Measurements from ENCODE around the gene RNF40. TPM values are rescaled to one million over a fixed set of nuclear protein-coding genes. Genes with fewer than 3 reads are reported as not detected.

The RNF40 gene
- total RNA-seq, 1 donor from 2014 or later = 100 TPM

- peak overlapping the region; percentile 95 for H3K27ac Mint-ChIP-seq
Measured at GRCh38 chr16:30775131-30775391, 12.9 kb downstream of the RNF40 start.

GRCh38 chr16:30775392-30776188 lies 13.5 kb downstream of the RNF40 start:
- H3K9me3 Mint-ChIP-seq = no peaks in the 10 kb centered on the region
- H3K4me3 Mint-ChIP-seq = peak overlapping the region; percentile 91
- H3K36me3 Mint-ChIP-seq (ENCODE audit: low read depth) = peaks cover 27% of the 10 kb centered on the region
- peaks cover 22% of the 10 kb centered on the region for H3K4me1 Mint-ChIP-seq
- H3K27ac Mint-ChIP-seq = peak overlapping the region; percentile 95
- peak; percentile 90 for DNase-seq
- no peaks in the 10 kb centered on the region for H3K27me3 Mint-ChIP-seq
- intact Hi-C loops (cut with micrococcal nuclease) = loop anchor here (1.0 to 5.0 kb wide), 3 partner anchors 13 to 147 kb away; partner anchors contain the start of genes CFAP119, FBXL19 and RNF40

More at GRCh38 chr16:30775131-30775391, 12.9 kb downstream of the RNF40 start:
- intact Hi-C loops (cut with micrococcal nuclease) = loop anchor here (1.0 to 5.0 kb wide), 3 partner anchors 13 to 148 kb away; partner anchors contain the start of genes CFAP119, FBXL19 and RNF40
- Mint-ChIP-seq H3K4me1 (peaks cover 22% of the 10 kb centered on the region), H3K27me3 (no peaks in the 10 kb centered on the region), H3K4me3 (peak overlapping the region; percentile 91), H3K36me3 (ENCODE audit: low read depth) (peaks cover 31% of the 10 kb centered on the region), H3K9me3 (no peaks in the 10 kb centered on the region)
- DNase-seq = no peak

GRCh38 chr16:30777591-30778297 lies 15.6 kb downstream of the RNF40 start:
- intact Hi-C loops (cut with micrococcal nuclease) = loop anchor here (5.0 kb wide), 1 partner anchor 35 kb away; no protein-coding TSS in a partner anchor
- no peaks in the 10 kb centered on the region for H3K27me3 Mint-ChIP-seq
- no peak for DNase-seq
- peak overlapping the region; percentile 91 for H3K4me3 Mint-ChIP-seq
- H3K27ac Mint-ChIP-seq = peak overlapping the region; percentile 40
- H3K4me1 Mint-ChIP-seq = peaks cover 19% of the 10 kb centered on the region
- H3K9me3 Mint-ChIP-seq = no peaks in the 10 kb centered on the region
- H3K36me3 Mint-ChIP-seq (ENCODE audit: low read depth) = peaks cover 12% of the 10 kb centered on the region

GRCh38 chr16:30778549-30779244 lies 16.6 kb downstream of the RNF40 start:
- H3K27me3 Mint-ChIP-seq = no peaks in the 10 kb centered on the region

GRCh38 chr16:30779596-30779995 lies 17.5 kb downstream of the RNF40 start:
- H3K27ac Mint-ChIP-seq = no peak overlapping the region
- H3K27me3 Mint-ChIP-seq = no peaks in the 10 kb centered on the region

More at GRCh38 chr16:30778549-30779244, 16.6 kb downstream of the RNF40 start:
- Mint-ChIP-seq H3K36me3 (ENCODE audit: low read depth) (peaks cover 5% of the 10 kb centered on the region), H3K4me3 (peak overlapping the region; percentile 15), H3K27ac (peak overlapping the region; percentile 52), H3K4me1 (peaks cover 15% of the 10 kb centered on the region), H3K9me3 (no peaks in the 10 kb centered on the region)
- DNase-seq = no peak
- intact Hi-C loops (cut with micrococcal nuclease) = loop anchor here (5.0 kb wide), 1 partner anchor 34 kb away; no protein-coding TSS in a partner anchor

GRCh38 chr16:30780021-30780420 lies 17.9 kb downstream of the RNF40 start:
- Mint-ChIP-seq H3K9me3 (no peaks in the 10 kb centered on the region), H3K4me3 (no peak overlapping the region), H3K27ac (no peak overlapping the region), H3K36me3 (ENCODE audit: low read depth) (peaks cover 5% of the 10 kb centered on the region), H3K4me1 (peaks cover 9% of the 10 kb centered on the region), H3K27me3 (peaks cover 3% of the 10 kb centered on the region)
- DNase-seq = no peak
- intact Hi-C loops (cut with micrococcal nuclease) = no loop called here

More at GRCh38 chr16:30779596-30779995, 17.5 kb downstream of the RNF40 start:
- no peak overlapping the region for H3K4me3 Mint-ChIP-seq
- H3K4me1 Mint-ChIP-seq = peaks cover 14% of the 10 kb centered on the region
- no peak for DNase-seq
- H3K36me3 Mint-ChIP-seq (ENCODE audit: low read depth) = peaks cover 5% of the 10 kb centered on the region
- no peaks in the 10 kb centered on the region for H3K9me3 Mint-ChIP-seq
- intact Hi-C loops (cut with micrococcal nuclease) = loop anchor here (5.0 kb wide), 1 partner anchor 33 kb away; no protein-coding TSS in a partner anchor

GRCh38 chr16:30780549-30780948 lies 18.4 kb downstream of the RNF40 start:
- H3K9me3 Mint-ChIP-seq = no peaks in the 10 kb centered on the region
- H3K36me3 Mint-ChIP-seq (ENCODE audit: low read depth) = peaks cover 2% of the 10 kb centered on the region
- intact Hi-C loops (cut with micrococcal nuclease) = no loop called here

GRCh38 chr16:30782486-30783279 lies 20.6 kb downstream of the RNF40 start:
- intact Hi-C loops (cut with micrococcal nuclease) = no loop called here
- no peak for DNase-seq
- Mint-ChIP-seq H3K4me3 (no peak overlapping the region), H3K27ac (no peak overlapping the region), H3K36me3 (ENCODE audit: low read depth) (no peaks in the 10 kb centered on the region), H3K4me1 (peaks cover 4% of the 10 kb centered on the region), H3K27me3 (peaks cover 22% of the 10 kb centered on the region), H3K9me3 (no peaks in the 10 kb centered on the region)

More at GRCh38 chr16:30780549-30780948, 18.4 kb downstream of the RNF40 start:
- DNase-seq = no peak
- H3K27me3 Mint-ChIP-seq = peaks cover 9% of the 10 kb centered on the region
- peaks cover 6% of the 10 kb centered on the region for H3K4me1 Mint-ChIP-seq
- no peak overlapping the region for H3K4me3 Mint-ChIP-seq
- no peak overlapping the region for H3K27ac Mint-ChIP-seq

- Mint-ChIP-seq H3K36me3 (ENCODE audit: low read depth) (no peaks in the 10 kb centered on the region), H3K27me3 (peaks cover 27% of the 10 kb centered on the region), H3K9me3 (no peaks in the 10 kb centered on the region), H3K27ac (no peak overlapping the region), H3K4me3 (no peak overlapping the region), H3K4me1 (peaks cover 4% of the 10 kb centered on the region)
- intact Hi-C loops (cut with micrococcal nuclease) = no loop called here
- no peak for DNase-seq
Measured at GRCh38 chr16:30783280-30784109, 21.4 kb downstream of the RNF40 start.

GRCh38 chr16:30784215-30784614 lies 22.1 kb downstream of the RNF40 start:
- Mint-ChIP-seq H3K9me3 (no peaks in the 10 kb centered on the region), H3K27me3 (peaks cover 30% of the 10 kb centered on the region), H3K4me1 (peaks cover 4% of the 10 kb centered on the region), H3K4me3 (no peak overlapping the region), H3K36me3 (ENCODE audit: low read depth) (no peaks in the 10 kb centered on the region), H3K27ac (no peak overlapping the region)
- intact Hi-C loops (cut with micrococcal nuclease) = no loop called here
- DNase-seq = no peak

- no peaks in the 10 kb centered on the region for H3K36me3 Mint-ChIP-seq (ENCODE audit: low read depth)
- H3K9me3 Mint-ChIP-seq = no peaks in the 10 kb centered on the region
- H3K27me3 Mint-ChIP-seq = peaks cover 30% of the 10 kb centered on the region
- intact Hi-C loops (cut with micrococcal nuclease) = no loop called here
- peaks cover 4% of the 10 kb centered on the region for H3K4me1 Mint-ChIP-seq
- DNase-seq = no peak
- no peak overlapping the region for H3K27ac Mint-ChIP-seq
- peak overlapping the region; percentile 71 for H3K4me3 Mint-ChIP-seq
Measured at GRCh38 chr16:30785126-30786106, 23.3 kb downstream of the RNF40 start.

Measured in activated CD4-positive, alpha-beta T cell treated with anti-CD3 and anti-CD28 coated beads, Interleukin-2, amount 10 ng/mL, durations not matched to agents 24 days and 14 days (primary cell).